Panc1 (cell line): ENCODE results near the gene RILPL1. TPM values are rescaled to one million over a fixed set of nuclear protein-coding genes. Genes with fewer than 3 reads are reported as not detected.

Experiments
- ATAC-seq: fragments of 200-7000 bp; cut with Tn5 transposase; 2 replicates; pipeline ENCODE4 v1.9.1; 2020; ENCODE audit warnings: mild to moderate bottlenecking, moderate library complexity
- BruUV-seq: library from RNA; stranded (reverse); fragments of 400-500 nt; replicated peaks from 2 replicates; lab custom pipeline; 2021; lab: Mats Ljungman, UMichigan
- CTCF ChIA-PET: fragments of 300-600 bp; sonication (Branson Sonifier 250); formaldehyde crosslinking; loops from one replicate; lab custom pipeline; 2022; ENCODE audit warnings: antibody characterized with exemption; lab: Charles Lee
- POLR2A ChIA-PET: fragments of 300-600 bp; sonication (Branson Sonifier 250); formaldehyde crosslinking; loops from one replicate; lab custom pipeline; 2022; ENCODE audit warnings: antibody characterized with exemption; lab: Charles Lee
- DNase-seq: peaks from one replicate; pipeline ENCODE4 v3.0.0-alpha.2; 2010; ENCODE audit warnings: low read depth, low spot score
- H3K27ac ChIP-seq: 2 replicates; pipeline ENCODE4 v1.5.1; 2011; ENCODE audit warnings: mild to moderate bottlenecking, low read length, inconsistent platforms
- H3K27me3 ChIP-seq: fragments of 200-500 bp; sonication (Bioruptor generic); 2 replicates; pipeline ENCODE4 v1.6.0; 2014; ENCODE audit warnings: low read length, inconsistent platforms; ENCODE audit not compliant: control insufficient read depth, insufficient read depth
- H3K36me3 ChIP-seq: fragments of 200-500 bp; sonication (Bioruptor generic); 2 replicates; pipeline ENCODE4 v1.5.1; 2014; ENCODE audit warnings: inconsistent platforms, mild to moderate bottlenecking, low read length, moderate library complexity; ENCODE audit not compliant: control insufficient read depth, insufficient read depth
- H3K4me1 ChIP-seq: 2 replicates; pipeline ENCODE4 v1.5.1; 2011; ENCODE audit warnings: inconsistent platforms, mild to moderate bottlenecking, low read length, moderate library complexity; ENCODE audit not compliant: control insufficient read depth, insufficient read depth
- H3K4me3 ChIP-seq, 2 experiments: 2 replicates each; pipeline ENCODE4 v1.5.1; 2011 to 2012; ENCODE audit warnings: low read depth in 2 of 2, low read length in 2 of 2, mild to moderate bottlenecking in 2 of 2, inconsistent platforms in 1 of 2, moderate library complexity in 1 of 2
- H3K9me3 ChIP-seq: fragments of 200-500 bp; sonication (Bioruptor generic); 2 replicates; pipeline ENCODE4 v1.5.1; 2014; ENCODE audit warnings: low read depth, mild to moderate bottlenecking, inconsistent platforms, low read length, moderate library complexity; ENCODE audit not compliant: control insufficient read depth, insufficient read depth
- POLR2AphosphoS5 ChIP-seq: IDR thresholded peaks from 2 replicates; pipeline ENCODE4 v1.6.1; 2012; ENCODE audit warnings: mild to moderate bottlenecking, low read depth, low read length, moderate library complexity
- SIN3A ChIP-seq: IDR thresholded peaks from 2 replicates; pipeline ENCODE4 v1.6.1; 2012; ENCODE audit warnings: low read depth, mild to moderate bottlenecking, low read length, moderate library complexity, borderline replicate concordance; ENCODE audit not compliant: insufficient read depth
- TCF7L2 ChIP-seq: IDR thresholded peaks from 2 replicates; pipeline ENCODE4 v1.6.1; 2011; ENCODE audit warnings: mild to moderate bottlenecking, low read depth, low read length, inconsistent platforms
- in situ Hi-C: cut with HindIII; loops from 2 replicates; pipeline ENCODE4 v1.10.0; 2016; ENCODE audit warnings: low sequenced_read_pairs, low pct_unique_long_range_greater_than_20kb
- intact Hi-C: fragments of 100-400 bp; cut with micrococcal nuclease; formaldehyde crosslinking; loops from one replicate; pipeline ENCODE4 v1.10.0; 2022; ENCODE audit not compliant: unreplicated experiment
- total RNA-seq: library from RNA; stranded (reverse); gene quantifications from one replicate; pipeline ENCODE4 v1.2.1, GENCODE V29; 2021; ENCODE audit not compliant: unreplicated experiment
- TF ChIP-seq, protein P1 (sequence below), 2 experiments: IDR thresholded peaks; 2 replicates each; pipeline ENCODE4 v1.6.1; 2011 to 2012; ENCODE audit warnings: low read depth in 2 of 2, control low read depth in 1 of 2, low read length in 1 of 2, mild to moderate bottlenecking in 1 of 2, moderate library complexity in 1 of 2; ENCODE audit not compliant: insufficient read depth in 1 of 2
- TF ChIP-seq, protein P2 (sequence below): fragments of 450-650 bp; IDR thresholded peaks from 2 replicates; pipeline ENCODE4 v1.5.1; 2017; ENCODE audit warnings: mild to moderate bottlenecking

Gene RILPL1
- total RNA-seq, 1 experiment from 2014 or later: 16.2 TPM

DNA sequence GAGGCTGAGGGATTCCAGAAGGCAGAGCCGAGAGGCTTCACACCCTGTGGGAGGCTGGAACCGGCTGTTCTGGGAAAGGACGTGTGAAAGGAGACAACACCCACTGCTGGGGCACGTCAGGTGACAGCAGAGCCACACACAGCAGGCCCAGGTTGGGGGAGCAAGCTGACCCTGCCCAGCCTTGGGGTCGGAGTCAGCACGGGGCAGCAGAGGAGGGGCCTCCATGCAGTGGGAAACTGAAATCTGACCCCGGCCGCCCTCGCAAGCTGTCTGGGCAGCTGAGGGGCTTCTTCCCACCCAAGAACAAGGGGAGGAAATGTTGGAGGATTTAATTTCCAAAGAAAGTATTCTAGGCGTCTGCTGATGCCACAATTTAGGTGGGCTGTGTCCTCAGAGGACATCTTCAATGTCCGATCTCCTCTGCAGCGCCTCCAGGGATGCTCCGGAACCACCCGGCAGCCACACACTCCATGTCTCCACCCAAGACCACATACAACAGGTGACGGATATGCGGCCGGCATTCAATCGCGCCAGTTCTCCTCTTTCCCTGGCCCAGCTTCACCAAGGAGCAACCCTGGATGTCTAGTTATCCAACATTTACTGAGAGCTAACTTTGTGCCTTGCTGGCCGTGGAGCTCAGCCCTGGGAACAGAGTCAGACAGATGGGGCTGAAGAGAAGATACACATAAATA lies 44.8 kb downstream of the RILPL1 start:
- CTCF ChIA-PET: no interaction called here
- POLR2A ChIA-PET: no interaction called here

DNA sequence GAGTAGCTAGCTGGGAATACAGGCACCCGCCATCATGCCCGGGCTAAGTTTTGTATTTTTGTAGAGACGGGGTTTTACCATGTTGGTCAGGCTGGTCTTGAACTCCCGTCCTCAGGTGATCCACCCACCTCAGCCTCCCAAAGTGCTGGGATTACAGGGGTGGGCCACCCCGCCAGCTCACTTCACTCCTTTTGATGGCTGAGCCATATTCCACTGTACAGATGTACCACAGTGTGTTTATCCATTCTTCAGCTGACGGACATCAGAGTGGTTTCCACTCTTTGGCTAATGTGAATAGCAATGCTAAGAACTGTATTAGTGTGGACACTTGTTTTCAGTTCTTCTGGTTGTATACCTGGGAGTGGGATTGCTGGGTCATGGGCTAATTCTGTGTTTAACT lies 46.1 kb downstream of the RILPL1 start:
- no peak for ATAC-seq
- Histone ChIP-seq H3K27ac (no peak overlapping the region), H3K36me3 (no peaks in the 10 kb centered on the region), H3K27me3 (no peaks in the 10 kb centered on the region), H3K4me3 (no peak overlapping the region), H3K9me3 (no peaks in the 10 kb centered on the region), H3K4me1 (no peaks in the 10 kb centered on the region)
- no peak for TF ChIP-seq POLR2AphosphoS5
- TF ChIP-seq, protein P1, sequence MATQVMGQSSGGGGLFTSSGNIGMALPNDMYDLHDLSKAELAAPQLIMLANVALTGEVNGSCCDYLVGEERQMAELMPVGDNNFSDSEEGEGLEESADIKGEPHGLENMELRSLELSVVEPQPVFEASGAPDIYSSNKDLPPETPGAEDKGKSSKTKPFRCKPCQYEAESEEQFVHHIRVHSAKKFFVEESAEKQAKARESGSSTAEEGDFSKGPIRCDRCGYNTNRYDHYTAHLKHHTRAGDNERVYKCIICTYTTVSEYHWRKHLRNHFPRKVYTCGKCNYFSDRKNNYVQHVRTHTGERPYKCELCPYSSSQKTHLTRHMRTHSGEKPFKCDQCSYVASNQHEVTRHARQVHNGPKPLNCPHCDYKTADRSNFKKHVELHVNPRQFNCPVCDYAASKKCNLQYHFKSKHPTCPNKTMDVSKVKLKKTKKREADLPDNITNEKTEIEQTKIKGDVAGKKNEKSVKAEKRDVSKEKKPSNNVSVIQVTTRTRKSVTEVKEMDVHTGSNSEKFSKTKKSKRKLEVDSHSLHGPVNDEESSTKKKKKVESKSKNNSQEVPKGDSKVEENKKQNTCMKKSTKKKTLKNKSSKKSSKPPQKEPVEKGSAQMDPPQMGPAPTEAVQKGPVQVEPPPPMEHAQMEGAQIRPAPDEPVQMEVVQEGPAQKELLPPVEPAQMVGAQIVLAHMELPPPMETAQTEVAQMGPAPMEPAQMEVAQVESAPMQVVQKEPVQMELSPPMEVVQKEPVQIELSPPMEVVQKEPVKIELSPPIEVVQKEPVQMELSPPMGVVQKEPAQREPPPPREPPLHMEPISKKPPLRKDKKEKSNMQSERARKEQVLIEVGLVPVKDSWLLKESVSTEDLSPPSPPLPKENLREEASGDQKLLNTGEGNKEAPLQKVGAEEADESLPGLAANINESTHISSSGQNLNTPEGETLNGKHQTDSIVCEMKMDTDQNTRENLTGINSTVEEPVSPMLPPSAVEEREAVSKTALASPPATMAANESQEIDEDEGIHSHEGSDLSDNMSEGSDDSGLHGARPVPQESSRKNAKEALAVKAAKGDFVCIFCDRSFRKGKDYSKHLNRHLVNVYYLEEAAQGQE (IDR thresholded peaks at IDR 0.05; ENCODE audit: insufficient read depth in 1 of 2, low read depth in 2 of 2, low read length in 1 of 2): no peak
- TF ChIP-seq TCF7L2: no peak
- no peak for TF ChIP-seq SIN3A
- TF ChIP-seq, protein P2, sequence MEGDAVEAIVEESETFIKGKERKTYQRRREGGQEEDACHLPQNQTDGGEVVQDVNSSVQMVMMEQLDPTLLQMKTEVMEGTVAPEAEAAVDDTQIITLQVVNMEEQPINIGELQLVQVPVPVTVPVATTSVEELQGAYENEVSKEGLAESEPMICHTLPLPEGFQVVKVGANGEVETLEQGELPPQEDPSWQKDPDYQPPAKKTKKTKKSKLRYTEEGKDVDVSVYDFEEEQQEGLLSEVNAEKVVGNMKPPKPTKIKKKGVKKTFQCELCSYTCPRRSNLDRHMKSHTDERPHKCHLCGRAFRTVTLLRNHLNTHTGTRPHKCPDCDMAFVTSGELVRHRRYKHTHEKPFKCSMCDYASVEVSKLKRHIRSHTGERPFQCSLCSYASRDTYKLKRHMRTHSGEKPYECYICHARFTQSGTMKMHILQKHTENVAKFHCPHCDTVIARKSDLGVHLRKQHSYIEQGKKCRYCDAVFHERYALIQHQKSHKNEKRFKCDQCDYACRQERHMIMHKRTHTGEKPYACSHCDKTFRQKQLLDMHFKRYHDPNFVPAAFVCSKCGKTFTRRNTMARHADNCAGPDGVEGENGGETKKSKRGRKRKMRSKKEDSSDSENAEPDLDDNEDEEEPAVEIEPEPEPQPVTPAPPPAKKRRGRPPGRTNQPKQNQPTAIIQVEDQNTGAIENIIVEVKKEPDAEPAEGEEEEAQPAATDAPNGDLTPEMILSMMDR: no peak
- no TSS peak for BruUV-seq
- POLR2A ChIA-PET: no interaction called here
- intact Hi-C loops (no loop called here), in situ Hi-C loops (no loop called here)
- no peak for DNase-seq
- CTCF ChIA-PET: interaction anchor here (0.6 kb wide), 1 partner anchor 26 kb away, joined by 4 read pairs; no protein-coding TSS in a partner anchor

More for the DNA sequence above, 44.8 kb downstream of the RILPL1 start:
- TF ChIP-seq, protein P1 (IDR thresholded peaks at IDR 0.05; ENCODE audit: insufficient read depth in 1 of 2, low read depth in 2 of 2, low read length in 1 of 2): no peak
- TF ChIP-seq, protein P2: no peak
- TF ChIP-seq TCF7L2 (no peak), POLR2AphosphoS5 (no peak), SIN3A (no peak)
- DNase-seq (no peak), ATAC-seq (no peak)
- no TSS peak for BruUV-seq
- in situ Hi-C loops: no loop called here
- Histone ChIP-seq H3K9me3 (no peaks in the 10 kb centered on the region), H3K36me3 (no peaks in the 10 kb centered on the region), H3K27me3 (no peaks in the 10 kb centered on the region), H3K27ac (no peak overlapping the region), H3K4me3 (no peak overlapping the region), H3K4me1 (no peaks in the 10 kb centered on the region)
- intact Hi-C loops: no loop called here
